ENCODE measurements around the gene DGKI.

DGKI gene

GRCh38 chr7:137489880-137490279 lies 356.9 kb downstream of the DGKI start:
- in situ Hi-C loops (cut with HindIII; ENCODE audit: low pct_ligation_motif_present, low sequenced_read_pairs): no loop called here
- no peaks in the 10 kb centered on the region for H3K27me3 ChIP-seq (replicated peaks)
- no peak overlapping the region for H3K4me3 ChIP-seq (ENCODE audit: low read depth, low read length)
- no peak for DNase-seq
- H3K27ac ChIP-seq: no peak overlapping the region
- TF ChIP-seq CTCF (IDR thresholded peaks at IDR 0.05; ENCODE audit: low read depth, low read length, missing control alignments): no peak
- no peaks in the 10 kb centered on the region for H3K36me3 ChIP-seq (replicated peaks)

GRCh38 chr7:137488038-137488437 lies 358.7 kb downstream of the DGKI start:
- Histone ChIP-seq H3K27ac (no peak overlapping the region), H3K27me3 (replicated peaks) (no peaks in the 10 kb centered on the region), H3K4me3 (ENCODE audit: low read depth, low read length) (no peak overlapping the region), H3K36me3 (replicated peaks) (no peaks in the 10 kb centered on the region)
- TF ChIP-seq CTCF (IDR thresholded peaks at IDR 0.05; ENCODE audit: low read depth, low read length, missing control alignments): peak; percentile 34
- no peak for DNase-seq
- in situ Hi-C loops (cut with HindIII; ENCODE audit: low pct_ligation_motif_present, low sequenced_read_pairs): no loop called here

- no peak for DNase-seq
- in situ Hi-C loops (cut with HindIII; ENCODE audit: low pct_ligation_motif_present, low sequenced_read_pairs): no loop called here
- Histone ChIP-seq H3K27ac (no peak overlapping the region), H3K36me3 (replicated peaks) (no peaks in the 10 kb centered on the region), H3K27me3 (replicated peaks) (no peaks in the 10 kb centered on the region), H3K4me3 (ENCODE audit: low read depth, low read length) (no peak overlapping the region)
- TF ChIP-seq CTCF (IDR thresholded peaks at IDR 0.05; ENCODE audit: low read depth, low read length, missing control alignments): no peak
These were observed 361.0 kb downstream of the DGKI start for GRCh38 chr7:137485818-137486217.

GRCh38 chr7:137484326-137484725 lies 362.4 kb downstream of the DGKI start:
- DNase-seq: no peak
- TF ChIP-seq CTCF (IDR thresholded peaks at IDR 0.05; ENCODE audit: low read depth, low read length, missing control alignments): no peak
- H3K36me3 ChIP-seq (replicated peaks): no peaks in the 10 kb centered on the region
- no peaks in the 10 kb centered on the region for H3K27me3 ChIP-seq (replicated peaks)
- no peak overlapping the region for H3K4me3 ChIP-seq (ENCODE audit: low read depth, low read length)
- H3K27ac ChIP-seq: no peak overlapping the region
- in situ Hi-C loops (cut with HindIII; ENCODE audit: low pct_ligation_motif_present, low sequenced_read_pairs): no loop called here

- in situ Hi-C loops (cut with HindIII; ENCODE audit: low pct_ligation_motif_present, low sequenced_read_pairs): no loop called here
- no peak for DNase-seq
These were observed 364.3 kb downstream of the DGKI start for GRCh38 chr7:137482466-137482865.

More at GRCh38 chr7:137482466-137482865, 364.3 kb downstream of the DGKI start:
- Histone ChIP-seq H3K4me3 (ENCODE audit: low read depth, low read length) (no peak overlapping the region), H3K27ac (no peak overlapping the region), H3K36me3 (replicated peaks) (no peaks in the 10 kb centered on the region), H3K27me3 (replicated peaks) (no peaks in the 10 kb centered on the region)
- no peak for TF ChIP-seq CTCF (IDR thresholded peaks at IDR 0.05; ENCODE audit: low read depth, low read length, missing control alignments)

Measured in brain microvascular endothelial cell (primary cell).